GM12878 (cell line): ENCODE measurements around the gene TUT1. TPM values are rescaled to one million over a fixed set of nuclear protein-coding genes. Genes with fewer than 3 reads are reported as not detected.

Source experiments
- BMI1 ChIP-seq: fragments of 450-650 bp; IDR thresholded peaks from 2 replicates; pipeline ENCODE4 v1.6.1; 2016; ENCODE audit warnings: mild to moderate bottlenecking, moderate library complexity, borderline replicate concordance
- CHD4 ChIP-seq: fragments of 200-600 bp; sonication (generic); IDR thresholded peaks from 2 replicates; pipeline ENCODE4 v1.6.1; 2016; ENCODE audit warnings: mild to moderate bottlenecking
- HDGF ChIP-seq: fragments of 450-650 bp; IDR thresholded peaks from 2 replicates; pipeline ENCODE4 v1.6.1; 2016; ENCODE audit warnings: antibody characterized with exemption
- KAT2A ChIP-seq: conservative IDR thresholded peaks from 2 replicates; pipeline ENCODE4 v1.6.1; 2011; ENCODE audit warnings: low read depth, low read length; ENCODE audit not compliant: control insufficient read depth
- MXI1 ChIP-seq: fragments of 150-350 bp; IDR thresholded peaks from 2 replicates; pipeline ENCODE4 v1.6.1; 2011; ENCODE audit warnings: low read depth, mild to moderate bottlenecking, inconsistent platforms, low read length, improper control_type of control experiment
- NFIC ChIP-seq: IDR thresholded peaks from 2 replicates; pipeline ENCODE4 v1.6.1; 2012; ENCODE audit warnings: low read depth, mild to moderate bottlenecking, inconsistent platforms, low read length, moderate library complexity
- SMC3 ChIP-seq: IDR thresholded peaks from 2 replicates; pipeline ENCODE4 v1.6.1; 2011; ENCODE audit warnings: low read length, improper control_type of control experiment, borderline replicate concordance
- SPI1 ChIP-seq: IDR thresholded peaks from 2 replicates; pipeline ENCODE4 v1.6.1; 2011; ENCODE audit warnings: low read depth, mild to moderate bottlenecking, low read length, moderate library complexity, borderline replicate concordance; ENCODE audit not compliant: insufficient read depth
- SREBF1 ChIP-seq: IDR thresholded peaks from 2 replicates; pipeline ENCODE4 v1.6.1; 2012; ENCODE audit warnings: mild to moderate bottlenecking, low read length
- ZBTB11 ChIP-seq: fragments of 450-650 bp; formaldehyde crosslinking; IDR thresholded peaks from 2 replicates; pipeline ENCODE4 v1.5.0; 2022; ENCODE audit warnings: mild to moderate bottlenecking, missing genetic modification characterization
- polyA plus RNA-seq, 11 experiments: library from polyadenylated mRNA; depleted of rRNA in 4 of 11; unstranded in 6 of 11; stranded (reverse) in 5 of 11; fragments of >200 nt; fragmentation: Nextera tagmentation in 4 of 11; fragmentation: Illumina TruSeq in 1 of 11; extraction: Ambion mirVana in 4 of 11; extraction: Trizol in 1 of 11; gene quantifications; 1 replicate in 1 of 11; 2 replicates in 10 of 11; pipeline versions ENCODE4 v1.2.1 to v1.2.3, GENCODE V29; 2011 to 2016; ENCODE audit warnings: inconsistent platforms in 2 of 11, missing spikeins in 2 of 11, low read depth in 1 of 11
- total RNA-seq, 4 experiments: library from RNA; depleted of rRNA in 3 of 4; stranded (reverse); fragments of >200 nt in 3 of 4; fragmentation: Illumina TruSeq in 1 of 4; extraction: Trizol in 1 of 4; gene quantifications; 2 replicates each; pipeline versions ENCODE4 v1.2.1 to v1.2.3, GENCODE V29; 2013 to 2021

The TUT1 gene
- total and polyA plus RNA-seq, 10 of the 15 experiments (the other 5 are each of a cell fraction or from before 2014, with no cell fraction given): 1.1 to 29.9 (median 16.2) TPM

GRCh38 chr11:62553839-62554361 lies 37.4 kb downstream of the TUT1 start (continued):
- TF ChIP-seq MXI1 (no peak), ZBTB11 (CRISPR knock-in tag) (no peak), SPI1 (no peak), CHD4 (no peak), HDGF (no peak), SREBF1 (no peak), KAT2A (no peak), SMC3 (no peak), NFIC (no peak), BMI1 (no peak)
